ENCODE results near the gene CCDC60.

Gene CCDC60

DNA sequence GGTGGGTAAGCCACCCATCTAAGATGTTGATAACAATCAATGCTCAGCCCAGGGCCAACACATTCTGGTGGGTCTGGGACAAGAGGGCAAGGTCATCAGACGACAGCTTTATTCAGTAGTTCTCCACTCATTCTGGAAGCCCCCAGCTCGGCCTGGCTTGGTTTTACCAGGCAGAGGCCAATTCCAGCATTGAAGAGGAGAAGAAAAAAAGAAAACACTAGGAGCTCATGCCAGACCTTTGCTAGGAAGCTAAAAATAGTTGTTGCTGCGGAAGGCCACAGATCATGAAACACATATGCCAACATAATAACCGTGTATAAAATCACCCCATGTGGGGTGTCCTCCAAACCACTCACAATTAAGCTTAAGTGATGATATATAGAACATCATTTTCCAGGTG is 44.4 kb downstream of the CCDC60 start:
- H3K4me1 Mint-ChIP-seq: peaks cover 10% of the 10 kb centered on the region
- H3K27ac Mint-ChIP-seq: no peak overlapping the region
- H3K36me3 Mint-ChIP-seq (ENCODE audit: low read depth): no peaks in the 10 kb centered on the region
- peaks cover 3% of the 10 kb centered on the region for H3K9me3 Mint-ChIP-seq
- TF ChIP-seq, protein P1, sequence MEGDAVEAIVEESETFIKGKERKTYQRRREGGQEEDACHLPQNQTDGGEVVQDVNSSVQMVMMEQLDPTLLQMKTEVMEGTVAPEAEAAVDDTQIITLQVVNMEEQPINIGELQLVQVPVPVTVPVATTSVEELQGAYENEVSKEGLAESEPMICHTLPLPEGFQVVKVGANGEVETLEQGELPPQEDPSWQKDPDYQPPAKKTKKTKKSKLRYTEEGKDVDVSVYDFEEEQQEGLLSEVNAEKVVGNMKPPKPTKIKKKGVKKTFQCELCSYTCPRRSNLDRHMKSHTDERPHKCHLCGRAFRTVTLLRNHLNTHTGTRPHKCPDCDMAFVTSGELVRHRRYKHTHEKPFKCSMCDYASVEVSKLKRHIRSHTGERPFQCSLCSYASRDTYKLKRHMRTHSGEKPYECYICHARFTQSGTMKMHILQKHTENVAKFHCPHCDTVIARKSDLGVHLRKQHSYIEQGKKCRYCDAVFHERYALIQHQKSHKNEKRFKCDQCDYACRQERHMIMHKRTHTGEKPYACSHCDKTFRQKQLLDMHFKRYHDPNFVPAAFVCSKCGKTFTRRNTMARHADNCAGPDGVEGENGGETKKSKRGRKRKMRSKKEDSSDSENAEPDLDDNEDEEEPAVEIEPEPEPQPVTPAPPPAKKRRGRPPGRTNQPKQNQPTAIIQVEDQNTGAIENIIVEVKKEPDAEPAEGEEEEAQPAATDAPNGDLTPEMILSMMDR (IDR thresholded peaks at IDR 0.05; ENCODE audit: unreplicated experiment in 3 of 3): no peak
- no peak overlapping the region for H3K4me3 Mint-ChIP-seq
- H3K27me3 Mint-ChIP-seq (ENCODE audit: low read depth): peaks cover 8% of the 10 kb centered on the region

DNA sequence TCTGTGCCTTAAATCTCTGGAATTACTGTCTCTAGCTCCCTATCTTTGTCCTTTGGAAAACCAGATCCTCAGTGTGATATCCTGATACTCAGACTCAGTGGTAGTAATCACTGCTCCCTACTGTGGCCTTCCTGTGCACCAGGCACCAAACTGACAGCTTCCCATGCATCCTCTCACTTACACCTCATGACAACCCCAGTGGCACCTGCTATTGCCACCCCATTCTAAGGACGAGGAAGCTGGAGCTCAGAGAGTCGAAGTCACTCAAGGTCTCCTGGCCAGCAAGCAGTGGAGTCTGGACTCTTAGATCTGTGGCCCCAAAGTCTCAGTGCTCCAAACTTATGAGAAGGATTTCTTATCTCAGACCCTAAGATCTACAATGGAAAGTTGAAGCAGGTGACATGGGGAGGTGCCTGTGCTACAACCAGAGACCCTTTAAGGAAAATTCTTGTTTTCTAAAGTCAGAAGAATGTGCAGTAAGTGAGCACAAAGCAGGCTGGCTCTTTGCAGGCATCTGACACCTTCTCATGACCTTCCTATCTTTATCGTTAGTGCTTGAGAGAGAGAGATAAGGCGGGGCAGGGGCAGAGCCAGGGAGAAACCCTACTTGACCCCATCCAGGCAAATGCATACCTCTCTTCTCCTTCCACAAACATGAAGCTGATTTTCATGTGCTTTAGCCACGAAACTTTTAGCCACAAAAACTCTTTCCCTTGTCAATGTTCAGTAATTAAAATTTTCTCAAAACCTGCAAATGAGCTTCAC is 47.1 kb downstream of the CCDC60 start:
- H3K27ac Mint-ChIP-seq: no peak overlapping the region
- no peaks in the 10 kb centered on the region for H3K4me1 Mint-ChIP-seq
- H3K27me3 Mint-ChIP-seq (ENCODE audit: low read depth): peaks cover 8% of the 10 kb centered on the region
- no peak overlapping the region for H3K4me3 Mint-ChIP-seq
- peaks cover 3% of the 10 kb centered on the region for H3K9me3 Mint-ChIP-seq
- TF ChIP-seq, protein P1 (IDR thresholded peaks at IDR 0.05; ENCODE audit: unreplicated experiment in 3 of 3): no peak
- H3K36me3 Mint-ChIP-seq (ENCODE audit: low read depth): no peaks in the 10 kb centered on the region

DNA sequence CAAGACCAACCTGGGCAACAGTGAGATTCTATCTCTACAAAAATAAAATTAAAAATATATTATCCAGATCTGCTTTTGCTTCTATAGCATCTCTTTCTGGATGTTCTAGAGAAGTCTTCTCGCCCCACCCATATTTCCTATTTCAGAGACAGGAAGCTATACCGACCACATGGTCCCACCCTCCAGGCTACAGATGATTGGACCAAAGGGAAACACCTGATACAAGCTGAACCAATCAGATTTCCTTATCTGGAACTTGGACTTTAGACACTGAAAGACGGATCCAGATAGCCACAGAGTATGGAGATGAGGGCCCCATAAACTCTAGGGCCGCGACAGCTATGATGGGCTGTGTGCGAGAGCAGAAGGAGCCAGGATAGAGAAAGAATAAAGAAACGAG is 48.7 kb downstream of the CCDC60 start:
- Mint-ChIP-seq H3K4me1 (no peaks in the 10 kb centered on the region), H3K27ac (no peak overlapping the region), H3K27me3 (ENCODE audit: low read depth) (peaks cover 14% of the 10 kb centered on the region), H3K9me3 (peaks cover 3% of the 10 kb centered on the region), H3K36me3 (ENCODE audit: low read depth) (no peaks in the 10 kb centered on the region), H3K4me3 (no peak overlapping the region)
- TF ChIP-seq, protein P1 (IDR thresholded peaks at IDR 0.05; ENCODE audit: unreplicated experiment in 3 of 3): no peak

DNA sequence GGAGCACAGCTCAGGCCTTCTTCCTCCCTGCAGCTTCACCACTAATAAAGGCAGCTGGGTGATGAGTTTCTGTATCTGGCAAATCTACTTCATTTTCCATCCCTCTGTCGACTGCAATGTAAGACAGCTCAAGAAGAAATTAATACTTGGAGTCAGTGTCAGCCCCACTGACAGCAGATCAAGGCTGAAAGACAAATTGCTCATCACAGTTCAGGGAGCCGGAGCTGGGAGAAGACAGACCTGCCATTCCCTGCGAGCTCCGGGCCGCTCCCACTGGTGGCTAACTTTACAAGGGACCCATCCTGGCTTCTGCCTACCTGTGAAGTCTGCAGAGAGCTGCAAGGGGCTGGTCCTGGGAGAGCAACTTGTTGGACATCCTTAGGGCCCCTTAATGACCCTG is 49.8 kb downstream of the CCDC60 start:
- TF ChIP-seq, protein P1 (IDR thresholded peaks at IDR 0.05; ENCODE audit: unreplicated experiment in 3 of 3): no peak
- Mint-ChIP-seq H3K27me3 (ENCODE audit: low read depth) (peaks cover 10% of the 10 kb centered on the region), H3K4me3 (no peak overlapping the region), H3K36me3 (ENCODE audit: low read depth) (no peaks in the 10 kb centered on the region), H3K9me3 (peaks cover 3% of the 10 kb centered on the region), H3K27ac (no peak overlapping the region), H3K4me1 (no peaks in the 10 kb centered on the region)

DNA sequence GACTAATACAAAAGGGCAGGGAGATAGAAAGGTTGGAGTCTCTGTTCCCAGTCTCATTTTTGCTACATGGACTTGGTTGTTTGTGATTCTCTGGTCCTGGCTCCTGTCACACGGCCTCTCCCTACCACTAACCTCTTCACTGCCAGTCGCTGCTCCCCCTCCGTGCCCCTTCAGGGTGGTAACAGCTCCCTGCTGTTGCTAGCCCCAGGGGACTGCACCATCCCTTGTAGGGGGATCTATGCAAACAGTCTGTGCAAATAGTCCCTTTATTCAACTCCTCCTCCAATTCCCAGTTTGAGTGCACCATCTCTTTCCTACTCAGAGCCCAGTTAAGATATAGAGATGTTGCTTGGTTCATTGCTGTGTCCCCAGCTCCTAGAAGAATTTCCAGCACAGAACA is 51.1 kb downstream of the CCDC60 start:
- no peaks in the 10 kb centered on the region for H3K36me3 Mint-ChIP-seq (ENCODE audit: low read depth)
- H3K4me3 Mint-ChIP-seq: no peak overlapping the region
- no peaks in the 10 kb centered on the region for H3K9me3 Mint-ChIP-seq
- TF ChIP-seq, protein P1 (IDR thresholded peaks at IDR 0.05; ENCODE audit: unreplicated experiment in 3 of 3): no peak
- H3K27ac Mint-ChIP-seq: no peak overlapping the region
- peaks cover 13% of the 10 kb centered on the region for H3K27me3 Mint-ChIP-seq (ENCODE audit: low read depth)
- H3K4me1 Mint-ChIP-seq: no peaks in the 10 kb centered on the region

DNA sequence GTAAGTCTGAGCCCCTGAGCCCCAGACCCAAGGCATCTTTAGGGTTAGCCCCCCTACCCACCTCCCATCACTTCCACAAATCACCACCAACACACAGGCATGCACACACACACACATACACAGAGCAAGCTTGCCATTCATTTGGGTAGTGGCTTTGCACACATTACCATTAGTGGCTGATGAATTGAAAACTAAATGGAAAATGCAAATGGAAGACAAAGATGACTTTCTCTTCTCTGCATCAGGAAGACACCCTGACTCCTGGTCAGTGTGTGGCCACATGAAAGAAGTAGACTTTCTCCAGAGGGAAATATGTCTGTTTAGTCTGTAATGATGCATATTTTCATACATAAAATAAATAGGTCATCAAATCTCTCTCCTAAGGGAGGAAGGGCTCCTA is 55.2 kb downstream of the CCDC60 start:
- Mint-ChIP-seq H3K27ac (no peak overlapping the region), H3K27me3 (ENCODE audit: low read depth) (peaks cover 10% of the 10 kb centered on the region), H3K4me3 (no peak overlapping the region), H3K4me1 (peaks cover 6% of the 10 kb centered on the region), H3K36me3 (ENCODE audit: low read depth) (no peaks in the 10 kb centered on the region), H3K9me3 (peaks cover under 1% of the 10 kb centered on the region)
- TF ChIP-seq, protein P1 (IDR thresholded peaks at IDR 0.05; ENCODE audit: unreplicated experiment in 3 of 3): no peak
